Nephron progenitor cell (in vitro differentiated cells): ENCODE results near the gene SNCA.

Experiments
- DNase-seq: peaks from one replicate; pipeline ENCODE4 v3.0.0; 2021
- H3K27ac Mint-ChIP-seq: 2 replicates; pipeline ENCODE4 v1.8.0; 2021; ENCODE audit warnings: mild to moderate bottlenecking, moderate library complexity, mixed read lengths
- H3K27me3 Mint-ChIP-seq: 2 replicates; pipeline ENCODE4 v1.8.0; 2021; ENCODE audit warnings: mild to moderate bottlenecking, low read depth, mixed read lengths; ENCODE audit not compliant: poor library complexity
- H3K36me3 Mint-ChIP-seq: 2 replicates; pipeline ENCODE4 v1.8.0; 2021; ENCODE audit warnings: low read depth, mixed read lengths
- H3K4me1 Mint-ChIP-seq: 2 replicates; pipeline ENCODE4 v1.8.0; 2021; ENCODE audit warnings: mixed read lengths
- H3K4me3 Mint-ChIP-seq: 2 replicates; pipeline ENCODE4 v1.8.0; 2021; ENCODE audit warnings: mild to moderate bottlenecking, moderate library complexity, mixed read lengths
- H3K9me3 Mint-ChIP-seq: 2 replicates; pipeline ENCODE4 v1.8.0; 2021; ENCODE audit warnings: mild to moderate bottlenecking, moderate library complexity, mixed read lengths
- TF ChIP-seq, protein P1 (sequence below): fragments of 200-600 bp; sonication (generic); IDR thresholded peaks from 2 replicates; pipeline ENCODE4 v1.5.0; 2021; ENCODE audit warnings: antibody characterized with exemption

SNCA gene

DNA sequence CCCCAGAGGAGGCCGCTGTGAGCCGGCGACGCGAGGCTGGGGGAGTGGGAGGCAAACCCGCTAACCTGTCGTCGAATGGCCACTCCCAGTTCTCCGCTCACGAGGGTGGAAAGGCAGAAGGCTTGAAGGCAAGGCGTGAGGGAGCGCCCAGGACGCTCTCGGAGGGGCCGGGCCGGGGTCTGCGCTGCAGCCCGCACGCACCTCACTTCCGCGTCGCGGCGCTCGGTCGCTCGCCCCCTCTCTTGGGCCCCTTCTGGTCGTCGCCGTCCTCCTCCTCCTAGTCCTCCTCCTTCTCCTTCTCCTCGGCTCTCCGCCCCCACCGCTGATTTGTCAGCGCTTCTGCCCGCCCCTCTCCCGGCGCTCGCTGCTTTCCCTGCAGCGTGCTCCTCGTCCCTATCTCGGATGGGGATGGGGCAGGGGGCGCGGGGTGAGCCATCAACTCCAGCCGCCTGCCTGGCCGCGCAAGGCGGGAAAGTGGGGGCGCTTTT lies at the start of gene SNCA:
Gene SNCA (minus strand): TSS at position 265 of the 488 bp plus-strand sequence. CDS start 1,494 bp downstream, outside the sequence.
- H3K4me3 Mint-ChIP-seq, result peak within 1 kb of the TSS; percentile 92
- peaks cover 19% of the 10 kb centered on the region for H3K36me3 Mint-ChIP-seq
- peak; percentile 84 for DNase-seq
- no peaks in the 10 kb centered on the region for H3K9me3 Mint-ChIP-seq
- H3K27ac Mint-ChIP-seq, result peak within 1 kb of the TSS; percentile 94
- H3K4me1 Mint-ChIP-seq, result peaks cover 46% of the 10 kb centered on the region
- TF ChIP-seq, protein P1, sequence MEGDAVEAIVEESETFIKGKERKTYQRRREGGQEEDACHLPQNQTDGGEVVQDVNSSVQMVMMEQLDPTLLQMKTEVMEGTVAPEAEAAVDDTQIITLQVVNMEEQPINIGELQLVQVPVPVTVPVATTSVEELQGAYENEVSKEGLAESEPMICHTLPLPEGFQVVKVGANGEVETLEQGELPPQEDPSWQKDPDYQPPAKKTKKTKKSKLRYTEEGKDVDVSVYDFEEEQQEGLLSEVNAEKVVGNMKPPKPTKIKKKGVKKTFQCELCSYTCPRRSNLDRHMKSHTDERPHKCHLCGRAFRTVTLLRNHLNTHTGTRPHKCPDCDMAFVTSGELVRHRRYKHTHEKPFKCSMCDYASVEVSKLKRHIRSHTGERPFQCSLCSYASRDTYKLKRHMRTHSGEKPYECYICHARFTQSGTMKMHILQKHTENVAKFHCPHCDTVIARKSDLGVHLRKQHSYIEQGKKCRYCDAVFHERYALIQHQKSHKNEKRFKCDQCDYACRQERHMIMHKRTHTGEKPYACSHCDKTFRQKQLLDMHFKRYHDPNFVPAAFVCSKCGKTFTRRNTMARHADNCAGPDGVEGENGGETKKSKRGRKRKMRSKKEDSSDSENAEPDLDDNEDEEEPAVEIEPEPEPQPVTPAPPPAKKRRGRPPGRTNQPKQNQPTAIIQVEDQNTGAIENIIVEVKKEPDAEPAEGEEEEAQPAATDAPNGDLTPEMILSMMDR, result no peak
- peaks cover 26% of the 10 kb centered on the region for H3K27me3 Mint-ChIP-seq

DNA sequence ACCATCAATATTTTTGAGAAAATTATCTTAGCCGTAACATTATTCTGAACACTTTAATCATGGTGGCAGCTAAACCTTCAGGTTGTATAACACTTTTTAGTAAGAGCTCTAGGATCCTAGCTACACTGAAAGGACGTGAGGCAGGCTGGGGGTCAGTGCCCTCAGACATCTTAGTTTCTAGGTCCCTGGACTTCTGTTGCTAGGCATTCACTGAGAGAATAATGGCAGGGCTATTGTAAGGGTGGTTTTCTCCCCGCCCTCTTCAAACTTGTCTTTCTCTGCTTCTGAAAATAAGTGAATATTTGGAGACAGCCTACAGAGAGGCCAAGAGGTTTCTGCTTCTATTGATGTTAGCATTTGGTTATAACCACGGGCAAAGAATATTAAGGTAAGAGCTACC lies 42.3 kb upstream of the SNCA start:
- TF ChIP-seq, protein P1, result no peak
- Mint-ChIP-seq H3K36me3 (no peaks in the 10 kb centered on the region), H3K4me3 (no peak overlapping the region), H3K27me3 (no peaks in the 10 kb centered on the region), H3K4me1 (peaks cover 13% of the 10 kb centered on the region), H3K9me3 (no peaks in the 10 kb centered on the region), H3K27ac (no peak overlapping the region)
- DNase-seq, result no peak

DNA sequence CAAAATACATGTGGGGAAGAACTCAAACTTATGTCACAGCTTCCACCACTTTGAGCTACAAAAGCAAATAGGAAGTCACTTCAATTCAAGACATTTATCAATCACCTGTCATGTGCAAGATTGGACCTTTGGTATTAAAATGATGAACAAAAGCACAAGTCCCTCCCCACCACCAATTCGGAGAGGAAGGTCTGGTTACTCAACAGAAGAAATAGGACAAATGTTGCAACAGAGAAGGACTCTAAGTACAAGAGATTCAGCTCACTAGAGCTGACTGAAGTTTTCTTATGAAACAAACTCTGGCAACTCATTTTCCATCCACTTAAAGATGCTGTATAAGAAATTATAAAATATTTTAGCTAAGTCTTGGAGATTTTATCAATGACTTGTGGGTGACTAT lies 41.6 kb upstream of the SNCA start:
- Mint-ChIP-seq H3K27ac (no peak overlapping the region), H3K36me3 (no peaks in the 10 kb centered on the region), H3K4me1 (peaks cover 13% of the 10 kb centered on the region), H3K9me3 (no peaks in the 10 kb centered on the region), H3K27me3 (no peaks in the 10 kb centered on the region), H3K4me3 (no peak overlapping the region)
- DNase-seq, result no peak
- TF ChIP-seq, protein P1, result no peak

DNA sequence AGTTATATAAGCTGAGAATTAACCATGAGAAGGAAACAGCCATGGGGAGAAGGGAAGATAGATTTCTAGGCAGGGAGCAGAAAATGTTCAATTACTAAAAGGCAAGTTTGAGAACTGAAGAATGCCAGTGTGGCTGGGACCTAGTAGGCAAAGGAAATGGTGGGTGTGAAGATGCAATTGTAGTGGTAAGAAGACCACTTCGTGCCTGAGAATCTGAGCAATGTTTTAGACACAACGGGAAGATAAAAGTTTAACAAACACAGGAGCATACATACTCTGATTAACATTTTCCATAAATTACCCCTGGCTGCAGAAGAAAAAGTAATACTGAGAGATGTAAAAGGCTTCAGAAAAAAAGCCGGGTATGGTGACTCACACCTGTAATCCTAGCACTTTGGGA lies 39.6 kb upstream of the SNCA start:
- no peak overlapping the region for H3K4me3 Mint-ChIP-seq
- no peaks in the 10 kb centered on the region for H3K36me3 Mint-ChIP-seq
- TF ChIP-seq, protein P1, result no peak
- peaks cover 13% of the 10 kb centered on the region for H3K4me1 Mint-ChIP-seq
- no peak overlapping the region for H3K27ac Mint-ChIP-seq
- H3K27me3 Mint-ChIP-seq, result no peaks in the 10 kb centered on the region
- no peak for DNase-seq
- H3K9me3 Mint-ChIP-seq, result no peaks in the 10 kb centered on the region

DNA sequence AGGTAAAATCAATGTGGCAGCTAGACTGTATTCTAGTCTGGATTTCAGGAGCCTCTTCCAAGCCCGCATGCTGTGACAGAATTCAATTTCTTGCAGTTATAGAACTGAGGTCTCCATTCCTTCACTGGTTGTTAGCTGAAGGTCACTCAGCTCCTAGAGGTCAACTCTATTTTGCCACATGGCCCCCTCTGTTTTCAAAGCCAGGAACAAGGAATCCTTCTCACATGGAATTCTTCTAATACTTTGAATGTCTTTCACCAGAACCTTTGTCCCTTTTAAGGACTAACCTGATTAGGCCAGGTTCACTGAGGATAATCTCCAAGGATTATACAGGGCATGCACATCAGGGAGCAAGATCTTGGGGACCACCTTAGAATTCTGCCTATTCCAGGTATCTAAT lies 34.2 kb upstream of the SNCA start:
- Mint-ChIP-seq H3K27me3 (no peaks in the 10 kb centered on the region), H3K4me1 (no peaks in the 10 kb centered on the region), H3K27ac (no peak overlapping the region), H3K36me3 (no peaks in the 10 kb centered on the region), H3K9me3 (peaks cover 15% of the 10 kb centered on the region), H3K4me3 (no peak overlapping the region)
- TF ChIP-seq, protein P1, result no peak
- DNase-seq, result no peak

DNA sequence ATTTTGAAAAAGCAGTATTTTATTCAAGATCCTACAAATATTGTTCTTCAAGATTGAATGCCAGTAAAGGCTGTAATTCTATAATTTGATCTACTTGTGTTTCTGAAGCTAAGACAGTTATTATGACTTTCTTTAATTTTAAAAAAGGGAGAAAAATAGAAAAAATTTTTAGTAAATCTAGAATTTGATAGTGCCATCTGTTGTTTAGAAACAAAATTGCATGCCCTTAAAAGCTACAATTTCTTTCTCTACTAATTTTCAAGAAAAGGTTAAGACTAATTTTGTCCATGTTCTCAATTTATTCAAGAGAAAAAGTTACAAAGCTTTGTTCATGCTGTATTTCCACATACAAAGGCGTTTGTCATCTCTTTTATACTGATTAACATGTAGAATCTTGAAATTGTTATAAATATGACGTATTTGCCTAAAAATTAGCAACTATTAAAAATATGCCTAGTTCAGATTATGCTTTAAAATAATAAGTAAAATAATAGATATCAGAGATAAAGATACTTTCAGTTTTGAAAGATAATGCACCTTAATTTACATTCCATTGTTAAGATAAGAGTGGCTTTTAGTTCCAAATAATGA lies 32.1 kb upstream of the SNCA start:
- Mint-ChIP-seq H3K27ac (no peak overlapping the region), H3K27me3 (no peaks in the 10 kb centered on the region), H3K36me3 (no peaks in the 10 kb centered on the region), H3K4me3 (no peak overlapping the region), H3K9me3 (peaks cover 18% of the 10 kb centered on the region), H3K4me1 (no peaks in the 10 kb centered on the region)
- TF ChIP-seq, protein P1, result peak; percentile 54
- DNase-seq, result no peak
